ENCODE data around the gene GOLGA1.
"Not testable (repeated sequence)": the region's sequence is repeated elsewhere in the genome, so short reads cannot be mapped to it uniquely, and the experiment has no call there.

Gene GOLGA1

DNA sequence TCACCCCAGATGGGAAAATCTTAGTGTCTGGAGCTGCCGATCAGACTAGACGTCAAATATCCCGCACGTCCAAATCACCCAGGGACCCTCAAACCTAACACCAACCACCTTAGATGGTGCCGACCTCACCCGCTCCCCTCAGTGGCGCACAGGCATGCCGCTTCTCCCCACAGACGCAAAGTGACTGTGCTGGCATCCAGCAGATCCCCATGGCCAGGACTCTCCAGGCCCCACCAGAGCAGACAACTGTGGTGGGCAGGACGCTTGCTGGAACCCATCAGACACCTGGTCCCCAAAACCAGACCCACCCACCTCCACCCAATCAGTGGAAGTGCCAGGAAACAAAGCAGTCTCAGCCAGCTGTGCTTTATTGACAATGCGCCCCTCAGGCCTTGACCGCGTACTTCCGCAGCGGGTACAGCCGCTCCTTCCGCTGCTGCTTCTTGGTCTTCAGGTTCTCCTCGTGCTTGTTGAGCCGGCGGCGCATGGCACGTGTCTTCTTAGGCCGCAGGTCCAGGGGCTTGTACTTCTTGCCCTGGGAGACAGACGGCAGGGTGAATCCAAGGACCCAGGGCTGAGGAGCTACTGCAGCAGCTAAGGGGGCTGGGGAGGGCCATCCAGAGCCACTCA is 83.2 kb downstream of the GOLGA1 start:
- ATAC-seq (replicated peaks) (no peak), DNase-seq (no peak)
- Mint-ChIP-seq H3K27me3 (no peaks in the 10 kb centered on the region), H3K4me1 (ENCODE audit: low read depth in 2 of 2) (peaks cover 30% of the 10 kb centered on the region in 2 donors), H3K36me3 (ENCODE audit: insufficient read depth) (peaks cover 41% of the 10 kb centered on the region), H3K9me3 (no peaks in the 10 kb centered on the region), H3K4me3 (no peak overlapping the region), H3K27ac (peak overlapping the region in 1 of 2 donors; percentile 73)

DNA sequence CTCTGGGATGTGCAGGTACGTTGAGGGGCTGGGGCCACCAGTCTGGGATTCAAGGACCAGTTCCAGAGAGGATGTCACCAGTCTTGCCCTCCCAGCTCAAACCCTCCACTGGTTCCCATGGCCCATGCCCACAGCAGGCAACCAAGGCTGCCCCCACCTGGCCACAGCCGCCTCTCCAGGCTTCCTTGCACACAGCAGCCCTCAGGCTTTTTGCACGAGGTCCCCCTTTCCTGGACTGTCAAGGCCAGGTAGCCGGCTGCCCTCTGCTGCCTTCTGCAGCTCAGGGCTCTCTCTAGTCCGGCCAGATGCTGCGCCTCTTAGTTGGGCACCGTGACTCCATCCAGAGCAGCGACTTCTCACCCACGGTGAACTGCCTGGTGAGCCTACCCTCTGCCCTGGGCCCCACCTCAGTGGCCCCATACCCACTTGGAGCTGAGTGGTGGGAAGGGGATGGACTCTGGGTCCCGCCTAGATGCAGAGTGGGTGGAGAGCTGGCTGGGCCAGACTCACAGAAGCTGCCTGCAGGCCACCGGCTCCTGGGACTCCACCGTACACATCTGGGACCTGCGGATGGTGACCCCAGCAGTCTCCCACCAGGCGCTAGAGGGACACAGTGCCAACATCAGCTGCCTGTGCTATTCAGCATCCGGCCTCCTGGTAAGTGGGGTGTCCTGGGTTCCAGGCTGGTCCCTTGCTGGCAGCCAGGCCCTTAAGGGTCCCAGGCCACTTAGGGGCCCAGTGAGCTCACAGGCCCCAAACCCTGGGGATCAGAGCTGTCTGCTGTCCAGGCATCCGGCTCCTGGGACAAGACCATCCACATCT is 84.7 kb downstream of the GOLGA1 start:
- no peak for ATAC-seq (replicated peaks)
- no peaks in the 10 kb centered on the region for H3K9me3 Mint-ChIP-seq
- DNase-seq = no peak

GRCh38 chr9:124855566-124855943 is 85.3 kb downstream of the GOLGA1 start:
- Mint-ChIP-seq H3K27ac (peak overlapping the region in 1 of 2 donors; percentile 85), H3K4me1 (ENCODE audit: low read depth in 2 of 2) (peaks cover 26 to 28% of the 10 kb centered on the region in 2 donors), H3K4me3 (no peak overlapping the region), H3K9me3 (no peaks in the 10 kb centered on the region), H3K27me3 (no peaks in the 10 kb centered on the region), H3K36me3 (ENCODE audit: insufficient read depth) (peaks cover 26% of the 10 kb centered on the region)
- DNase-seq = no peak
- ATAC-seq (replicated peaks) = no peak

More for the DNA sequence above, 84.7 kb downstream of the GOLGA1 start:
- Mint-ChIP-seq H3K36me3 (ENCODE audit: insufficient read depth) (peaks cover 32% of the 10 kb centered on the region), H3K4me1 (ENCODE audit: low read depth in 2 of 2) (peaks cover 29% of the 10 kb centered on the region in 2 donors), H3K27ac (peak overlapping the region in 1 of 2 donors; percentile 78), H3K4me3 (no peak overlapping the region), H3K27me3 (no peaks in the 10 kb centered on the region)

DNA sequence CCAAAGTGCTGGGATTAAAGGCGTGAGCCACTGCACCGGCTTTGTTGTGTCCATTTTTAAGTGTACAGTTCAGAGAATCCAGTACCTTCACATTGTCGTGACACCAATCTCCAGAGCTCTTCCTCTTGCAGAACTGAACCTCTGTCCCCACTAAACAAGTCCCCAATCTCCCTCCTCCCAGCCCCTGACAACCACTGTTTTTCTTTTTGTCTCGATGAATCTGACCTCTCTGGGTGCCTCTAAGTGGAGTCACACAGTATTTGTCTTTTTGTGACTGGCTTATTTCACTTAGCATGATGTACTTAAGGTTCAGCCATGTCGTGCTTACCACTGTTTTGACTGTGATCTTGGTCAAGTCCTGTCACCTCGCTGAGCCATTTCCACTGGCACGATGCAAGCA is 86.1 kb downstream of the GOLGA1 start:
- Mint-ChIP-seq H3K27ac (peak overlapping the region; percentile 85 to 90), H3K36me3 (ENCODE audit: insufficient read depth) (peaks cover 19% of the 10 kb centered on the region), H3K27me3 (no peaks in the 10 kb centered on the region), H3K4me1 (ENCODE audit: low read depth in 2 of 2) (peaks cover 19 to 21% of the 10 kb centered on the region in 2 donors), H3K4me3 (no peak overlapping the region), H3K9me3 (no peaks in the 10 kb centered on the region)
- DNase-seq (no peak), ATAC-seq (replicated peaks) (no peak)

DNA sequence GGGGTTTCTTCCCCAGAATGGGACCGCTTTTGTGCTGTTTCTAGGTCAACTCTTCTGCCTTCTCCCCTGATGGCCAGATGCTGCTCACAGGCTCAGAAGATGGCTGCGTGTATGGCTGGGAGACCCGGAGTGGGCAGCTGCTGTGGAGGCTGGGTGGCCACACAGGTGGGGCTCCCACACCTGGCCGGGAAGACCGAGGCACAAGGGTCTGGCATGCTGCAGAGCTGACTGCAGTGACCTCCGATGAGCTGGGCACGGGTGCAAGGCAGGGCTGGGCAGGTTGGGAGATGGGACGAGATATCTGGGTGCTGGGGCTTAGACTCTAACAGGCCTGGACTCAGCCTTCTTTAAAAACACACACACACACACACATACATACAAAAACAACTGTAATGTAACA is 86.7 kb downstream of the GOLGA1 start:
- Mint-ChIP-seq H3K27ac (peak overlapping the region; percentile 85 to 90), H3K4me1 (ENCODE audit: low read depth in 2 of 2) (peaks cover 14 to 15% of the 10 kb centered on the region in 2 donors), H3K27me3 (no peaks in the 10 kb centered on the region), H3K36me3 (ENCODE audit: insufficient read depth) (peaks cover 12% of the 10 kb centered on the region), H3K9me3 (no peaks in the 10 kb centered on the region), H3K4me3 (no peak overlapping the region)
- no peak for ATAC-seq (replicated peaks)
- no peak for DNase-seq

- Mint-ChIP-seq H3K4me3 (peak overlapping the region; percentile 74 to 76), H3K9me3 (no peaks in the 10 kb centered on the region), H3K4me1 (ENCODE audit: low read depth in 2 of 2) (peaks cover 14 to 15% of the 10 kb centered on the region in 2 donors), H3K36me3 (ENCODE audit: insufficient read depth) (peaks cover 10% of the 10 kb centered on the region), H3K27me3 (no peaks in the 10 kb centered on the region), H3K27ac (peak overlapping the region; percentile 85 to 90)
- ATAC-seq (replicated peaks) (peak; percentile 4), DNase-seq (no peak)
Observed at GRCh38 chr9:124853605-124854143, 87.2 kb downstream of the GOLGA1 start.

DNA sequence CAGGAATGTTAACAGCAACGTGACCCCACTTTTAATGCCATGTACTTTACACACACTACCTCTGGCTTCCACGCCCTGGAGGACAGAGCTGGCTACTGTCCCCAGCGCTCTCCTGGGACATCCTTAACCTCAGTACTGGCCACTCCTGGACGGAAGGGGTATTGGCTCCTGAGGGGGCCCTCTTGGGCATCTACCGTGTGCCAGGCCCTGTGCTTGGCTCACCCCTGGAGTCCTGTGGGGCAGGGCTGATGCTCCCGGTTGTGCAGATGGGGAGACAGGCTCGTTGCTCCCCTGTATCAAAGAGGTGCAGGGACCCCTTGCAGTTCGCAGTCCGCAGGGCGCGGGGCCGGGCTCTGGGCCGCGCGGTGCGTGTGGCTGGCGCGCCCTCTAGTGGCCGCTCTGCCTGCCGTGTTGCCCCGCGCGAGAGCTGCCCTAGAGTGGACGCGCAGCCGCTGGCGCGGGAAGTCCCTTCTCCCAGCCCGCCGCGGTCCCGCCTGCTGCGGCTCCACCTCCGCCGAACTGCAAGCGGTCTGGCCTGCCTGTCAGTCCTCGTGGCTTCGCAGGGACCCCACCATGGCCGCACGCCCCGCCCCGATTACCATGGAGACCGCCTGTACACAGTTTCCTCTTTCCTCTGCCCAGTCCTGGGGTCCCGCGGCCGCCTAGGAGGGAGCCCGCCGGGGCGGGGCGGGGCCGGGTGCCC is 87.9 kb downstream of the GOLGA1 start, which contains the start of gene WDR38:
WDR38 (plus strand) TSS at position 632 of the 703 bp plus-strand sequence. CDS start 72 bp downstream, outside the sequence.
- Mint-ChIP-seq H3K9me3 (no peaks in the 10 kb centered on the region), H3K4me3 (peak within 1 kb of the TSS; percentile 74 to 76), H3K36me3 (ENCODE audit: insufficient read depth) (peaks cover 6% of the 10 kb centered on the region), H3K4me1 (ENCODE audit: low read depth in 2 of 2) (peaks cover 14 to 15% of the 10 kb centered on the region in 2 donors), H3K27me3 (no peaks in the 10 kb centered on the region), H3K27ac (peak within 1 kb of the TSS; percentile 85 to 90)
- peak; percentile 92 for ATAC-seq (replicated peaks)
- DNase-seq = peak; percentile 84 to 90 (median 89)

- DNase-seq = no peak
- Mint-ChIP-seq H3K27me3 (no peaks in the 10 kb centered on the region), H3K4me1 (ENCODE audit: low read depth in 2 of 2) (peaks cover 15% of the 10 kb centered on the region in 2 donors), H3K9me3 (no peaks in the 10 kb centered on the region), H3K4me3 (peak overlapping the region; percentile 74 to 76), H3K36me3 (ENCODE audit: insufficient read depth) (peaks cover 6% of the 10 kb centered on the region), H3K27ac (peak overlapping the region; percentile 85 to 90)
- no peak for ATAC-seq (replicated peaks)
Observed at GRCh38 chr9:124852121-124852828, 88.6 kb downstream of the GOLGA1 start.

DNA sequence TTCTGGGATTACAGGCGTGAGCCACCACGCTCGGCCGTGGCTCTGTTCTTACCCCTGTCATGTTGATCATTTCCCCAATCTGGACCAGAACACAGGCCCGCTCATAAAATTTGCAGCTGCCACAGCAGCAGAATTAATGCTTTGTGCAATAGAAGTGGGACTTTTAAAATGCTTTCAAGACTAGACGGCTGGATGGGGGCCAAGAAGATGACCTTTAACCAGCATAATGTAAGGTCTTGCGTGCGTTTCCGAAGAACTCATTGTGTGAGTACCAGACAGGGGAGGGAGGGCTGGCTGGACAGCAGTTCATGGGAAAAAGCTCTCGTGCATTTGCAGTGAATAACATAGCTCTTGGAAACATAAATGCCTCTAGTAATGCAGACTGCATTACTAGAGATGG is 91.1 kb downstream of the GOLGA1 start:
- ATAC-seq (replicated peaks) = no peak
- Mint-ChIP-seq H3K36me3 (ENCODE audit: insufficient read depth) (no peaks in the 10 kb centered on the region), H3K4me1 (ENCODE audit: low read depth in 2 of 2) (peaks cover 13 to 15% of the 10 kb centered on the region in 2 donors), H3K9me3 (no peaks in the 10 kb centered on the region), H3K4me3 (no peak overlapping the region), H3K27ac (no peak overlapping the region), H3K27me3 (no peaks in the 10 kb centered on the region)
- no peak for DNase-seq

DNA sequence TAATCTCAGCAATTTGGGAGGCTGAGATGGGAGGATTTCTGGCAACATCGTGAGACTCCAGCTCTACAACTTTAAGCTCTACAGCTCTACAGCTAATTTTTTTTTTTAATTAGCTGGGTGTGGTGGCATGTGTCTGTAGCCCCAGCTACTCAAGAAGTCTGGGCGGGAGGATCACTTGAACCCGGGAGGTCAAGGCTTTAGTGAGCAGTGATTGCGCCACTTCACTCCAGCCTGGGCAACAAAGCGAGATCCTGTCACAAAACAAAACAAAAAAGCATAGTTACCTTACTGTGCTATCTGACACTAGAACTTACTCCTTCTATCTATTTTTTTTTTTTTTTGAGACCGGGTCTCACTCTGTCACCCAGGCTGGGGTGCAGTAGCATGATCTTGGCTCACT is 93.9 kb downstream of the GOLGA1 start:
- DNase-seq = no peak
- H3K36me3 Mint-ChIP-seq (ENCODE audit: insufficient read depth) = no peaks in the 10 kb centered on the region
- peaks cover 6 to 8% of the 10 kb centered on the region in 2 donors for H3K4me1 Mint-ChIP-seq (ENCODE audit: low read depth in 2 of 2)
- no peak for ATAC-seq (replicated peaks)
- no peaks in the 10 kb centered on the region for H3K27me3 Mint-ChIP-seq
- H3K4me3 Mint-ChIP-seq = no peak overlapping the region
- H3K27ac Mint-ChIP-seq = no peak overlapping the region
- H3K9me3 Mint-ChIP-seq = no peaks in the 10 kb centered on the region

- not testable (repeated sequence) for ATAC-seq (replicated peaks); H3K27me3 Mint-ChIP-seq; H3K4me1 Mint-ChIP-seq (ENCODE audit: low read depth in 2 of 2); H3K27ac Mint-ChIP-seq; H3K36me3 Mint-ChIP-seq (ENCODE audit: insufficient read depth); H3K4me3 Mint-ChIP-seq; DNase-seq; H3K9me3 Mint-ChIP-seq
Observed at GRCh38 chr9:124846467-124846866, 94.4 kb downstream of the GOLGA1 start.

GRCh38 chr9:124844291-124844690 is 96.6 kb downstream of the GOLGA1 start:
- Mint-ChIP-seq H3K27me3 (peaks cover 0 to 6% of the 10 kb centered on the region in 2 donors), H3K4me3 (no peak overlapping the region), H3K27ac (no peak overlapping the region), H3K36me3 (ENCODE audit: insufficient read depth) (no peaks in the 10 kb centered on the region), H3K4me1 (ENCODE audit: low read depth in 2 of 2) (peaks cover 0 to 5% of the 10 kb centered on the region in 2 donors), H3K9me3 (no peaks in the 10 kb centered on the region)
- DNase-seq = no peak
- no peak for ATAC-seq (replicated peaks)
